IMR-90 (cell line): ENCODE results near the gene HOTAIR.

Experiments
- BHLHE40 ChIP-seq: fragments of 150-350 bp; IDR thresholded peaks from 2 replicates; pipeline ENCODE4 v1.6.1; 2016; ENCODE audit warnings: mild to moderate bottlenecking, low read depth, low read length
- CEBPB ChIP-seq: IDR thresholded peaks from 2 replicates; pipeline ENCODE4 v1.6.1; 2012; ENCODE audit warnings: low read depth, low read length, improper control_type of control experiment
- CHD1 ChIP-seq: IDR thresholded peaks from 2 replicates; pipeline ENCODE4 v1.6.1; 2012; ENCODE audit warnings: low read depth, low read length, improper control_type of control experiment
- FOS ChIP-seq: fragments of 150-350 bp; IDR thresholded peaks from 2 replicates; pipeline ENCODE4 v1.6.1; 2016; ENCODE audit warnings: low read depth, low read length
- MAZ ChIP-seq: IDR thresholded peaks from 2 replicates; pipeline ENCODE4 v1.6.1; 2012; ENCODE audit warnings: low read depth, mild to moderate bottlenecking, low read length, improper control_type of control experiment, moderate library complexity, borderline replicate concordance
- MXI1 ChIP-seq: IDR thresholded peaks from 2 replicates; pipeline ENCODE4 v1.6.1; 2012; ENCODE audit warnings: low read depth, mild to moderate bottlenecking, low read length, moderate library complexity, borderline replicate concordance
- NFE2L2 ChIP-seq: fragments of 150-350 bp; IDR thresholded peaks from 2 replicates; pipeline ENCODE4 v1.6.1; 2016; ENCODE audit warnings: low read depth, mild to moderate bottlenecking, low read length
- POLR2A ChIP-seq: IDR thresholded peaks from 2 replicates; pipeline ENCODE4 v1.6.1; 2012; ENCODE audit warnings: mild to moderate bottlenecking, low read depth, low read length
- RAD21 ChIP-seq: IDR thresholded peaks from 2 replicates; pipeline ENCODE4 v1.6.1; 2012; ENCODE audit warnings: low read length, improper control_type of control experiment
- RFX5 ChIP-seq: IDR thresholded peaks from 2 replicates; pipeline ENCODE4 v1.8.0; 2012; ENCODE audit warnings: low read depth, mild to moderate bottlenecking, low read length, moderate library complexity
- SMC3 ChIP-seq: fragments of 150-350 bp; IDR thresholded peaks from 2 replicates; pipeline ENCODE4 v1.6.1; 2016; ENCODE audit warnings: low read depth, mild to moderate bottlenecking, antibody characterized with exemption, low read length, moderate library complexity
- TF ChIP-seq, protein P1 (sequence below): conservative IDR thresholded peaks from 2 replicates; pipeline ENCODE4 v1.5.1; 2012; ENCODE audit warnings: mild to moderate bottlenecking, low read depth, low read length, improper control_type of control experiment
- TF ChIP-seq, protein P2 (sequence below): fragments of 150-350 bp; IDR thresholded peaks from 2 replicates; pipeline ENCODE4 v1.6.1; 2017; ENCODE audit warnings: mild to moderate bottlenecking, antibody characterized with exemption, low read length, low read depth

GRCh38 chr12:53930591-53931255 is 44.0 kb downstream of the HOTAIR start:
- TF ChIP-seq, protein P1, sequence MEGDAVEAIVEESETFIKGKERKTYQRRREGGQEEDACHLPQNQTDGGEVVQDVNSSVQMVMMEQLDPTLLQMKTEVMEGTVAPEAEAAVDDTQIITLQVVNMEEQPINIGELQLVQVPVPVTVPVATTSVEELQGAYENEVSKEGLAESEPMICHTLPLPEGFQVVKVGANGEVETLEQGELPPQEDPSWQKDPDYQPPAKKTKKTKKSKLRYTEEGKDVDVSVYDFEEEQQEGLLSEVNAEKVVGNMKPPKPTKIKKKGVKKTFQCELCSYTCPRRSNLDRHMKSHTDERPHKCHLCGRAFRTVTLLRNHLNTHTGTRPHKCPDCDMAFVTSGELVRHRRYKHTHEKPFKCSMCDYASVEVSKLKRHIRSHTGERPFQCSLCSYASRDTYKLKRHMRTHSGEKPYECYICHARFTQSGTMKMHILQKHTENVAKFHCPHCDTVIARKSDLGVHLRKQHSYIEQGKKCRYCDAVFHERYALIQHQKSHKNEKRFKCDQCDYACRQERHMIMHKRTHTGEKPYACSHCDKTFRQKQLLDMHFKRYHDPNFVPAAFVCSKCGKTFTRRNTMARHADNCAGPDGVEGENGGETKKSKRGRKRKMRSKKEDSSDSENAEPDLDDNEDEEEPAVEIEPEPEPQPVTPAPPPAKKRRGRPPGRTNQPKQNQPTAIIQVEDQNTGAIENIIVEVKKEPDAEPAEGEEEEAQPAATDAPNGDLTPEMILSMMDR = no peak
- TF ChIP-seq FOS (no peak), NFE2L2 (no peak), RFX5 (no peak), POLR2A (no peak), CEBPB (no peak), MAZ (no peak), RAD21 (no peak), SMC3 (no peak), CHD1 (no peak), MXI1 (no peak), BHLHE40 (no peak)
- TF ChIP-seq, protein P2, sequence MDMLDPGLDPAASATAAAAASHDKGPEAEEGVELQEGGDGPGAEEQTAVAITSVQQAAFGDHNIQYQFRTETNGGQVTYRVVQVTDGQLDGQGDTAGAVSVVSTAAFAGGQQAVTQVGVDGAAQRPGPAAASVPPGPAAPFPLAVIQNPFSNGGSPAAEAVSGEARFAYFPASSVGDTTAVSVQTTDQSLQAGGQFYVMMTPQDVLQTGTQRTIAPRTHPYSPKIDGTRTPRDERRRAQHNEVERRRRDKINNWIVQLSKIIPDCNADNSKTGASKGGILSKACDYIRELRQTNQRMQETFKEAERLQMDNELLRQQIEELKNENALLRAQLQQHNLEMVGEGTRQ = no peak
